GM12892 (cell line): ENCODE results near the gene SF3A2.

Experiments
- POLR2A ChIP-seq: IDR thresholded peaks from 2 replicates; pipeline ENCODE4 v1.6.1; 2011; ENCODE audit warnings: low read depth, low read length, control low read depth
- POLR2AphosphoS5 ChIP-seq: IDR thresholded peaks from 2 replicates; pipeline ENCODE4 v1.6.1; 2011; ENCODE audit warnings: low read depth, low read length, control low read depth

DNA sequence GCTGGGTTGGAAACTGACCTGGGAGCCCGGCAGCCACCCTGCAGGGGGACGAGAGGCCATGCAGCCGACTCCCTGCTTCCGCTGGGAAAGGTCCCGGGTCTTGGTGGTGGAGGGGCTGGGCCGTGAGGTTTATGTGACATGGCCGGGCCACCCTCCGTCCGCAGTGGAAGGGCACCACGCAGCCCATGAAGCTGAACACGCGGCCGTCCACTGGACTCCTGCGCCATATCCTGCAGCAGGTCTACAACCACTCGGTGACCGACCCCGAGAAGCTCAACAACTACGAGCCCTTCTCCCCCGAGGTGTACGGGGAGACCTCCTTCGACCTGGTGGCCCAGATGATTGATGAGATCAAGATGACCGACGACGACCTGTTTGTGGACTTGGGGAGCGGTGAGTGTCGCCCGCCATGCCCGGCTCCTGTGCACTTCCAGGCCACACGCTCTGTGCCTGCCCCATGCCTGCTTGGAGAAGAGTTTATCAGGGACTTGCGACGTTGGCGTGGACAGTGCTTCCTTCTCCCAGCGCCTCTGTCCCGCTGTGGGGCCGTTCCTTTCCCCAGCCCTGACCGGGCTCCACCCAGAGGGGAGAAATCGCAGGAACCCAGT, 45.7 kb upstream of the SF3A2 start:
- TF ChIP-seq POLR2A (no peak), POLR2AphosphoS5 (no peak)
